Keratinocyte (primary cell): ENCODE data around the gene PLK5. TPM values are rescaled to one million over a fixed set of nuclear protein-coding genes. Genes with fewer than 3 reads are reported as not detected.

Source experiments
- DNase-seq: peaks from one replicate; pipeline ENCODE4 v3.0.0-alpha.2; 2011; ENCODE audit warnings: low read depth, missing footprints, low spot score
- FAIRE-seq: peaks from 2 replicates; lab custom pipeline; 2011; peaks lifted over from hg19 to GRCh38; lab: Jason Lieb, UNC
- H2AFZ ChIP-seq: 2 replicates; pipeline ENCODE4 v1.6.0; 2012; ENCODE audit warnings: low read length, control low read depth, inconsistent platforms; ENCODE audit not compliant: control insufficient read depth
- H3K27ac ChIP-seq: 2 replicates; pipeline ENCODE4 v1.5.1; 2011; ENCODE audit warnings: low read length; ENCODE audit not compliant: control insufficient read depth, insufficient read depth
- H3K27me3 ChIP-seq: 3 replicates; pipeline ENCODE4 v1.6.0; 2011; ENCODE audit warnings: low read length; ENCODE audit not compliant: control insufficient read depth, insufficient read depth; ENCODE audit errors: extremely low read depth
- H3K36me3 ChIP-seq, 2 experiments: 2 replicates in 1 of 2; 3 replicates in 1 of 2; pipeline ENCODE4 v1.5.1; 2011; ENCODE audit warnings: low read length in 2 of 2, mild to moderate bottlenecking in 1 of 2; ENCODE audit not compliant: control insufficient read depth in 2 of 2, insufficient read depth in 2 of 2; ENCODE audit errors: extremely low read depth in 1 of 2
- H3K4me1 ChIP-seq: 3 replicates; pipeline ENCODE4 v1.5.1; 2011; ENCODE audit warnings: low read length; ENCODE audit not compliant: control insufficient read depth, insufficient read depth; ENCODE audit errors: extremely low read depth
- H3K4me2 ChIP-seq: 3 replicates; pipeline ENCODE4 v1.6.0; 2011; ENCODE audit warnings: low read depth, low read length; ENCODE audit not compliant: control insufficient read depth, insufficient read depth; ENCODE audit errors: extremely low read depth
- H3K4me3 ChIP-seq, 3 experiments: fragments of 200-600 bp in 1 of 3; sonication (generic) in 1 of 3; 2 replicates in 2 of 3; 3 replicates in 1 of 3; pipeline ENCODE4 v1.5.1; 2011 to 2016; ENCODE audit warnings: low read length in 3 of 3, mild to moderate bottlenecking in 3 of 3, control low read depth in 2 of 3, inconsistent platforms in 1 of 3, low read depth in 1 of 3, mixed read lengths in 1 of 3, mixed run types in 1 of 3, moderate library complexity in 1 of 3; ENCODE audit not compliant: control insufficient read depth in 2 of 3, insufficient read depth in 2 of 3; ENCODE audit errors: extremely low read depth in 1 of 3
- H3K79me2 ChIP-seq: 2 replicates; pipeline ENCODE4 v1.6.0; 2012; ENCODE audit warnings: low read length; ENCODE audit not compliant: control insufficient read depth, insufficient read depth
- H3K9ac ChIP-seq: 3 replicates; pipeline ENCODE4 v1.6.0; 2011; ENCODE audit warnings: low read length; ENCODE audit not compliant: control insufficient read depth, insufficient read depth; ENCODE audit errors: extremely low read depth
- H3K9me1 ChIP-seq: 3 replicates; pipeline ENCODE4 v1.6.0; 2011; ENCODE audit warnings: low read length; ENCODE audit not compliant: control insufficient read depth, insufficient read depth; ENCODE audit errors: extremely low read depth
- H3K9me3 ChIP-seq: 2 replicates; pipeline ENCODE4 v1.5.1; 2012; ENCODE audit warnings: low read depth, low read length; ENCODE audit not compliant: control insufficient read depth
- H4K20me1 ChIP-seq: 3 replicates; pipeline ENCODE4 v1.6.0; 2011; ENCODE audit warnings: low read length; ENCODE audit not compliant: control insufficient read depth, insufficient read depth; ENCODE audit errors: extremely low read depth
- CTCF ChIP-seq, 3 experiments: IDR thresholded peaks in 1 of 3; conservative IDR thresholded peaks in 1 of 3; optimal IDR thresholded peaks in 1 of 3; 2 replicates in 2 of 3; 3 replicates in 1 of 3; pipeline versions ENCODE3 to v1.5.1; 2011; ENCODE audit warnings: low read length in 3 of 3, mild to moderate bottlenecking in 3 of 3, moderate library complexity in 2 of 3, control low read depth in 1 of 3, inconsistent platforms in 1 of 3; ENCODE audit not compliant: insufficient read depth in 2 of 3; ENCODE audit errors: extremely low read depth in 1 of 3
- EZH2 ChIP-seq: IDR thresholded peaks from one replicate; pipeline ENCODE4 v1.6.1; 2012; ENCODE audit warnings: inconsistent platforms, mild to moderate bottlenecking, low read length, moderate library complexity
- dilution Hi-C: fragments of 300-500 bp; cut with MboI; formaldehyde crosslinking; loops from one replicate; pipeline ENCODE4 v1.7.0; 2020; ENCODE audit warnings: low sequenced_read_pairs; ENCODE audit not compliant: extremely low pct_ligation_motif_present
- polyA plus RNA-seq, 5 experiments: library from polyadenylated mRNA; depleted of rRNA in 3 of 5; stranded (reverse) in 3 of 5; stranded (forward) in 1 of 5; unstranded in 1 of 5; fragments of >200 nt; gene quantifications; 1 replicate in 1 of 5; 2 replicates in 3 of 5; 3 replicates in 1 of 5; pipeline versions ENCODE4 v1.2.1 to v1.2.3, GENCODE V29; 2011 to 2012; ENCODE audit warnings: missing spikeins in 2 of 5, low read depth in 1 of 5, low replicate concordance in 1 of 5

Gene PLK5
- polyA plus RNA-seq, 1 donor (not counting 4 experiments of a cell fraction or from before 2014, with no cell fraction given), result 0.05 TPM

GRCh38 chr19:1569997-1570396, 46.1 kb downstream of the PLK5 start:
- Histone ChIP-seq H3K27me3 (peaks cover 11% of the 10 kb centered on the region), H3K9ac (no peak overlapping the region), H3K79me2 (peaks cover 13% of the 10 kb centered on the region), H3K9me1 (no peaks in the 10 kb centered on the region), H3K9me3 (no peaks in the 10 kb centered on the region), H3K4me2 (no peak overlapping the region), H3K27ac (no peak overlapping the region), H3K4me3 (no peak overlapping the region), H3K4me1 (no peaks in the 10 kb centered on the region), H4K20me1 (no peaks in the 10 kb centered on the region), H3K36me3 (no peaks in the 10 kb centered on the region), H2AFZ (no peak overlapping the region)
- FAIRE-seq (no peak), DNase-seq (no peak)
- TF ChIP-seq EZH2, result no peak
- no peak for TF ChIP-seq CTCF (optimal IDR thresholded peaks at IDR 0.05 in 1 of 3, IDR thresholded peaks at IDR 0.05 in 1 of 3, conservative IDR thresholded peaks at IDR 0.05 in 1 of 3; ENCODE audit: extremely low read depth in 1 of 3, insufficient read depth in 2 of 3, low read length in 3 of 3)
- dilution Hi-C loops, result no loop called here

DNA sequence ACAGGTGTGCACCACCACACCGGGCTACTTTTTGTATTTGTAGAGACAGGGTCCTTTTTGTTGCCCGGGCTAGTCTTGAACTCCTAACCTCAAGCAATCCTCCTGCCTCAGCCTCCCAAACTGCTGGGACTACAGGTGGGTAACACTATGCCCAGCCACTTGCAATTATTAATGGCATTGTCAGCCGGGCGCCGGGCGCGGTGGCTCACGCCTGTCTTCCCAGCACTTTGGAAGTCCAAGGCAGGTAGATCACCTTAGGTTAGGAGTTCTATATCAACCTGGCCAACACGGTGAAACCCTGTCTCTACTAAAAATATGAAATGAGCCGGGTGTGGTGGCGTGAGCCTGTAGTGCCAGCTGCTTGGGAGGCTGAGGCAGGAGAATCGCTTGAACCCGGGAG, 47.0 kb downstream of the PLK5 start:
- dilution Hi-C loops, result no loop called here
- no peaks in the 10 kb centered on the region for H3K9me1 ChIP-seq
- H2AFZ ChIP-seq, result no peak overlapping the region
- no peaks in the 10 kb centered on the region for H3K4me1 ChIP-seq
- H3K36me3 ChIP-seq, result peaks cover 0 to 4% of the 10 kb centered on the region in 2 experiments
- no peak overlapping the region for H3K27ac ChIP-seq
- H3K9me3 ChIP-seq, result no peaks in the 10 kb centered on the region
- H3K79me2 ChIP-seq, result peaks cover 9% of the 10 kb centered on the region
- DNase-seq (no peak), FAIRE-seq (no peak)
- H3K4me3 ChIP-seq, result no peak overlapping the region
- H3K4me2 ChIP-seq, result no peak overlapping the region
- no peaks in the 10 kb centered on the region for H4K20me1 ChIP-seq
- no peak for TF ChIP-seq CTCF (optimal IDR thresholded peaks at IDR 0.05 in 1 of 3, IDR thresholded peaks at IDR 0.05 in 1 of 3, conservative IDR thresholded peaks at IDR 0.05 in 1 of 3; ENCODE audit: extremely low read depth in 1 of 3, insufficient read depth in 2 of 3, low read length in 3 of 3)
- TF ChIP-seq EZH2, result no peak
- H3K9ac ChIP-seq, result no peak overlapping the region
- H3K27me3 ChIP-seq, result peaks cover 11% of the 10 kb centered on the region
